ENCODE measurements around the gene LILRB3. TPM values are rescaled to one million over a fixed set of nuclear protein-coding genes. Genes with fewer than 3 reads are reported as not detected.
"Not testable (repeated sequence)": the region's sequence is repeated elsewhere in the genome, so short reads cannot be mapped to it uniquely, and the experiment has no call there.

LILRB3 gene
- total RNA-seq, result 1 to 10 TPM; 1.3 to 8.7 (median 6.2) TPM
- long read RNA-seq, partial matches to known transcripts, result 0 of 2 reads
- long read RNA-seq, other reads (novel, unspliced or antisense), result 2 of 2 reads

DNA sequence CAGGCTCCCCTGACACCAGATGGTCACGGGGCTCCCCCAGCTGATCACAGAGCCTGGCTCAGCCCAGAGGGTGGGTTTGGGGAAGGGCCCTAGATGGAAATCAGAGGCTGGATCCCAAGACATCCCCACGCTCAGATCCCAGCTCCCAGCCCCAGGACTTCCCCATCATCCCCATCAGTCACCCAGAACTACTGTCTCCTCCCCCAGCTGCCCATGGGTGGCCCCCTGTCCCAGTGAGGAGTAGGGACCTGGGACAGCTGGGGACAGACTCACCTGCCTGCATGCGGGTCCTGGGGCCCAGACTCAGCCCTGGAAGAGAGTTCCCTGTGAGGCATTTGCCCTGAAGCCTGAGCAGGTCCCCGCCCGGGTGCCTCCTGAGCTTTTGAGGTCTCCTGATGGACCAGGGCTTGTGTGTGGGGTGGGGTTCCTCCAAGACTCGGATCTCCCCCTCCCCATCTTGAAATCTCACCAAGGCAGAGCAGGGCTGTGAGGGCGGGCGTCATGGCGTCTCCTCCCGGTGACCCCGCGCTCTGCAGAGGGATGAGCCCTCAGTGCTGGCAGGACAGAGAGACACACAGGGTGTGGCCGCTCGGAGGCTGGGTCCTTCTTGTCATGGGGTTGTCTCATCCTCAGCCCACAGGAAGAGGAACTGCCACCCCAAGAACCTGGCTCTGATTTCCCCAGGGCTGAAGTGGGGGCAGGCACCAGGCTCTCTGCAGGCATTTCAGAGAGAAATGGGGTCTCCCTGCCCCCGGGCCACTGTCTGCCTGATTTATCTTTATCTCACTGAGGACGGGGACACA is at the start of gene LILRB3:
Gene LILRB3, minus strand, starts transcription at position 534 of the 803 bp plus-strand sequence. Its CDS starts 31 bp downstream, at position 503.
- peak; percentile 60 to 74 (median 60) for ATAC-seq
- H3K27ac ChIP-seq; H3K4me3 ChIP-seq; H3K4me1 ChIP-seq; intact Hi-C loops (cut with DNase I); H3K36me3 ChIP-seq; H3K27me3 ChIP-seq; H3K9me3 ChIP-seq: not testable (repeated sequence)
- 28% methylated on average over 7 of the region's 16 CpGs for WGBS (ENCODE audit: insufficient coverage, low coverage, low lambda C conversion rate, missing lambda C conversion rate)
- peak in 1 of 3 donors; percentile 61 for DNase-seq

DNA sequence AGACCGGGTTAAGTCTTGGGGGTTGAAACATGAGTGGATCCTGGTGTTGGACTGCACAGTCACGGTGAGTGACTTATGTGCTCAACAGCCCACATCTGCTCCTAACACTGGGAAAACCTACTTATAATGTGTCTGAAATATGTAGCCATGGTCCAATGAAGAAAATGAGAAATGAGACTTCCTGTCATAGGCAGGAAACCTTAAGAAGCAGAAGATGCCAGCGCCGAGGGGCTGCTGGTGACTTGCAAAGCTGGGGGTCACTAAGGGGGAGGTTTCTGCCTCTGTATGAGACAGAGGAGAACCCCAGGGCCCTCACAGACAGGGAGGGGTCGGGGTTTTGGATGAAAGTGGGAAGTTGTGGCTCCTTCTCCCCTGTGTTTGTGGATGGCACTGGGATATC is 49.4 kb upstream of the LILRB3 start:
- H3K27ac ChIP-seq; H3K27me3 ChIP-seq; H3K9me3 ChIP-seq; H3K4me3 ChIP-seq; DNase-seq; intact Hi-C loops (cut with DNase I); H3K4me1 ChIP-seq; H3K36me3 ChIP-seq: not testable (repeated sequence)
- 64% methylated on average over 4 of the region's 5 CpGs for WGBS (ENCODE audit: insufficient coverage, low coverage, low lambda C conversion rate, missing lambda C conversion rate)
- ATAC-seq, result peak in 3 of 4 donors; percentile 13 to 42 (median 30)

DNA sequence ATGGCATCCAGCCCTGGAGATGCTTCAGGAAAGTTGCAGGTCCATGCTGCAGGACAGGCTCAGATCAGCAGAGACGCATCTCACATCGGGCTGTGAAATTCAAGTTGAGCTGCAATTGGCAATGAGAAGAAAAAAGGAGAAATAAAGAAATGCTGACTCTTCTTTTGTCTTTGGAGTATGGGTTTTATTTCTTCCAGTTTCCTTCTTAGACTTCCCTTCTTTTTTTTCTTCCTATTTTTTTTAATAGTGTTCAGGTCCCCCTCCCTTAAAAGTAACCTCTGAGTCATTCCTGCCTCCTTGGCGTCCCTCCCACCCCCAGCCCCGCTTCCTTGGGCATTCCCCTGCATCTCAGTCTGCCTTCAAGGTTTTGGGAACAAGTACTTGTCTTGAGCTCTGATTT is 48.8 kb upstream of the LILRB3 start:
- DNase-seq; H3K27me3 ChIP-seq; H3K27ac ChIP-seq; H3K4me1 ChIP-seq; intact Hi-C loops (cut with DNase I); H3K9me3 ChIP-seq; H3K36me3 ChIP-seq; H3K4me3 ChIP-seq: not testable (repeated sequence)
- WGBS (ENCODE audit: insufficient coverage, low coverage, low lambda C conversion rate, missing lambda C conversion rate), result 24% methylated on average over 4 of the region's 4 CpGs
- peak; percentile 28 to 64 (median 44) for ATAC-seq

GRCh38 chr19:54271106-54271505 is 48.3 kb upstream of the LILRB3 start:
- peak; percentile 50 to 75 (median 71) for ATAC-seq
- H3K27me3 ChIP-seq, result no peaks in the 10 kb centered on the region
- WGBS (ENCODE audit: insufficient coverage, low coverage, low lambda C conversion rate, missing lambda C conversion rate), result 46% methylated on average over 6 of the region's 8 CpGs
- H3K9me3 ChIP-seq, result no peaks in the 10 kb centered on the region
- DNase-seq, result no peak
- H3K27ac ChIP-seq, result no peak overlapping the region
- H3K4me3 ChIP-seq, result no peak overlapping the region
- H3K36me3 ChIP-seq, result no peaks in the 10 kb centered on the region
- H3K4me1 ChIP-seq, result no peaks in the 10 kb centered on the region
- TF ChIP-seq POLR2A (IDR thresholded peaks at IDR 0.05), result no peak
- TF ChIP-seq, protein P1, sequence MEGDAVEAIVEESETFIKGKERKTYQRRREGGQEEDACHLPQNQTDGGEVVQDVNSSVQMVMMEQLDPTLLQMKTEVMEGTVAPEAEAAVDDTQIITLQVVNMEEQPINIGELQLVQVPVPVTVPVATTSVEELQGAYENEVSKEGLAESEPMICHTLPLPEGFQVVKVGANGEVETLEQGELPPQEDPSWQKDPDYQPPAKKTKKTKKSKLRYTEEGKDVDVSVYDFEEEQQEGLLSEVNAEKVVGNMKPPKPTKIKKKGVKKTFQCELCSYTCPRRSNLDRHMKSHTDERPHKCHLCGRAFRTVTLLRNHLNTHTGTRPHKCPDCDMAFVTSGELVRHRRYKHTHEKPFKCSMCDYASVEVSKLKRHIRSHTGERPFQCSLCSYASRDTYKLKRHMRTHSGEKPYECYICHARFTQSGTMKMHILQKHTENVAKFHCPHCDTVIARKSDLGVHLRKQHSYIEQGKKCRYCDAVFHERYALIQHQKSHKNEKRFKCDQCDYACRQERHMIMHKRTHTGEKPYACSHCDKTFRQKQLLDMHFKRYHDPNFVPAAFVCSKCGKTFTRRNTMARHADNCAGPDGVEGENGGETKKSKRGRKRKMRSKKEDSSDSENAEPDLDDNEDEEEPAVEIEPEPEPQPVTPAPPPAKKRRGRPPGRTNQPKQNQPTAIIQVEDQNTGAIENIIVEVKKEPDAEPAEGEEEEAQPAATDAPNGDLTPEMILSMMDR (IDR thresholded peaks at IDR 0.05), result no peak
- intact Hi-C loops (cut with DNase I), result no loop called here

- Histone ChIP-seq H3K36me3 (no peaks in the 10 kb centered on the region), H3K4me1 (no peaks in the 10 kb centered on the region), H3K27me3 (no peaks in the 10 kb centered on the region), H3K9me3 (no peaks in the 10 kb centered on the region), H3K4me3 (no peak overlapping the region), H3K27ac (no peak overlapping the region)
- WGBS (ENCODE audit: insufficient coverage, low coverage, low lambda C conversion rate, missing lambda C conversion rate), result 19% methylated on average over 2 of the region's 2 CpGs
- DNase-seq (no peak), ATAC-seq (no peak)
- intact Hi-C loops (cut with DNase I), result no loop called here
- TF ChIP-seq, protein P1 (IDR thresholded peaks at IDR 0.05), result no peak
- no peak for TF ChIP-seq POLR2A (IDR thresholded peaks at IDR 0.05)
These were observed 46.1 kb upstream of the LILRB3 start for GRCh38 chr19:54268936-54269335.

DNA sequence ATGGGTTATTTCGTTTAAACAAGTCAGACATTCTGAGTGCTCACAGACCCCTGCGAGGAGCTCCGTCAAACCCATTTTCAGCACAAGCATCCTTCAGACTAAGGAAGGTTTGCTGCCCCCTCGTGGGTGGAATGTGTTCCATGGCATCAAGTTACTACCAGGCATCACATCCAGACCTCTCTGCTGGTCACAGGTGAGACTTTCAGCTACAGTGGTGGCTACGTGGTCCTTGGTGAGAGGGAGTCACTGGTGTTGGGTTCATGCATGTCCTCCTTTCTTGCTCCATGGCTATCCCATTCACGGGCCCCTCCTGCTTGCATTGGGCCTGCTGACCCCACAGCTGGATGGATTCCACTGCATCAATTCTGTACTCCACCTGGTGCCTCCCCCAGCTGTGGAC is 43.3 kb upstream of the LILRB3 start:
- Histone ChIP-seq H3K9me3 (no peaks in the 10 kb centered on the region), H3K4me3 (no peak overlapping the region), H3K27ac (no peak overlapping the region), H3K4me1 (no peaks in the 10 kb centered on the region), H3K27me3 (no peaks in the 10 kb centered on the region), H3K36me3 (no peaks in the 10 kb centered on the region)
- TF ChIP-seq POLR2A (IDR thresholded peaks at IDR 0.05), result no peak
- TF ChIP-seq, protein P1 (IDR thresholded peaks at IDR 0.05), result peak; percentile 55 to 86 (median 81)
- peak; percentile 71 to 78 (median 76) for DNase-seq
- intact Hi-C loops (cut with DNase I), result no loop called here
- peak; percentile 75 to 89 (median 83) for ATAC-seq
- WGBS (ENCODE audit: insufficient coverage, low coverage, low lambda C conversion rate, missing lambda C conversion rate), result 7% methylated on average over 6 of the region's 6 CpGs
